IMR-90 (cell line): ENCODE data around the gene LRP1B. TPM values are rescaled to one million over a fixed set of nuclear protein-coding genes. Genes with fewer than 3 reads are reported as not detected.
A peak's percentile ranks its signal among the peaks of the same experiment; 100 is the strongest.

Experiments
- ATAC-seq: fragments of 200-7000 bp; cut with Tn5 transposase; 2 replicates; pipeline ENCODE4 v1.9.1; 2020; ENCODE audit warnings: low read depth, mild to moderate bottlenecking, moderate library complexity
- BruUV-seq: library from RNA; stranded (reverse); fragments of 400-500 nt; replicated peaks from 2 replicates; lab custom pipeline; 2021; lab: Mats Ljungman, UMichigan
- CTCF ChIA-PET: fragments of 300-600 bp; formaldehyde crosslinking; extraction: SDS; loops from one replicate; lab custom pipeline; 2021; ENCODE audit warnings: antibody characterized with exemption; lab: Yijun Ruan, JAX
- POLR2A ChIA-PET: fragments of 300-600 bp; sonication (Branson Sonifier 250); formaldehyde crosslinking; loops from one replicate; lab custom pipeline; 2022; ENCODE audit warnings: antibody characterized with exemption; ENCODE audit not compliant: unreplicated experiment; lab: Charles Lee
- DNase-seq: peaks from one replicate; pipeline ENCODE4 v3.0.0; 2013
- H2AFZ ChIP-seq: replicated peaks from 2 replicates; pipeline ENCODE3; 2013; ENCODE audit warnings: low read length, mild to moderate bottlenecking; ENCODE audit not compliant: poor library complexity
- H2AK5ac ChIP-seq: 2 replicates; pipeline ENCODE4 v1.6.1; 2013; ENCODE audit warnings: low read depth, low read length, inconsistent platforms
- H2AK9ac ChIP-seq: replicated peaks from 2 replicates; pipeline ENCODE3; 2013; ENCODE audit warnings: mild to moderate bottlenecking, low read depth, low read length, moderate library complexity; ENCODE audit not compliant: poor library complexity
- H2BK120ac ChIP-seq: 2 replicates; pipeline ENCODE4 v1.6.1; 2013; ENCODE audit warnings: low read depth, low read length, inconsistent platforms
- H2BK15ac ChIP-seq: 3 replicates; pipeline ENCODE4 v1.6.1; 2013; ENCODE audit warnings: low read depth, low read length, inconsistent platforms
- H2BK20ac ChIP-seq: 2 replicates; pipeline ENCODE4 v1.6.1; 2013; ENCODE audit warnings: low read depth, mild to moderate bottlenecking, inconsistent platforms, low read length, moderate library complexity
- H2BK5ac ChIP-seq: 2 replicates; pipeline ENCODE4 v1.6.1; 2013; ENCODE audit warnings: mild to moderate bottlenecking, low read depth, low read length, inconsistent platforms; ENCODE audit not compliant: poor library complexity, severe bottlenecking
- H3K14ac ChIP-seq: replicated peaks from 2 replicates; pipeline ENCODE4 v1.6.1; 2013; ENCODE audit warnings: low read depth, low read length, inconsistent platforms
- H3K18ac ChIP-seq: 2 replicates; pipeline ENCODE4 v1.6.1; 2013; ENCODE audit warnings: low read depth, low read length, control low read depth
- H3K23ac ChIP-seq: 2 replicates; pipeline ENCODE4 v1.6.1; 2013; ENCODE audit warnings: low read depth, low read length, inconsistent platforms
- H3K27ac ChIP-seq: 2 replicates; pipeline ENCODE4 v1.5.1; 2013; ENCODE audit warnings: mild to moderate bottlenecking, control low read depth, low read length; ENCODE audit not compliant: insufficient read depth
- H3K27me3 ChIP-seq: 2 replicates; pipeline ENCODE4 v1.6.1; 2013; ENCODE audit warnings: low read length; ENCODE audit not compliant: control insufficient read depth, insufficient read depth
- H3K36me3 ChIP-seq: 2 replicates; pipeline ENCODE4 v1.6.1; 2013; ENCODE audit warnings: low read length, mixed read lengths; ENCODE audit not compliant: control insufficient read depth, insufficient read depth
- H3K4ac ChIP-seq: 2 replicates; pipeline ENCODE4 v1.6.1; 2013; ENCODE audit warnings: low read depth, low read length, inconsistent platforms
- H3K4me1 ChIP-seq: 2 replicates; pipeline ENCODE4 v1.6.1; 2013; ENCODE audit warnings: low read length, mixed read lengths; ENCODE audit not compliant: control insufficient read depth, insufficient read depth
- H3K4me2 ChIP-seq: 2 replicates; pipeline ENCODE4 v1.6.1; 2013; ENCODE audit warnings: low read depth, mild to moderate bottlenecking, control low read depth, low read length, moderate library complexity
- H3K4me3 ChIP-seq: 2 replicates; pipeline ENCODE4 v1.5.1; 2013; ENCODE audit warnings: low read depth, mild to moderate bottlenecking, control low read depth, low read length, moderate library complexity; ENCODE audit not compliant: insufficient read depth
- H3K56ac ChIP-seq: 2 replicates; pipeline ENCODE4 v1.6.1; 2013; ENCODE audit warnings: low read length, inconsistent platforms; ENCODE audit not compliant: insufficient read depth; ENCODE audit errors: extremely low read depth
- H3K79me1 ChIP-seq, 2 experiments: 2 replicates each; pipeline ENCODE4 v1.6.1; 2013; ENCODE audit warnings: low read length in 2 of 2, inconsistent platforms in 1 of 2, low read depth in 1 of 2
- H3K9ac ChIP-seq: 2 replicates; pipeline ENCODE4 v1.6.1; 2013; ENCODE audit warnings: low read depth, low read length, control low read depth
- H3K9me1 ChIP-seq: 2 replicates; pipeline ENCODE4 v1.6.1; 2013; ENCODE audit warnings: low read length, inconsistent platforms; ENCODE audit not compliant: insufficient read depth
- H3K9me3 ChIP-seq: 2 replicates; pipeline ENCODE4 v1.6.1; 2013; ENCODE audit warnings: low read length; ENCODE audit not compliant: control insufficient read depth, insufficient read depth
- H4K20me1 ChIP-seq: 2 replicates; pipeline ENCODE4 v1.6.1; 2013; ENCODE audit warnings: low read length, inconsistent platforms; ENCODE audit not compliant: insufficient read depth
- H4K5ac ChIP-seq: 2 replicates; pipeline ENCODE4 v1.6.1; 2013; ENCODE audit warnings: mild to moderate bottlenecking, low read depth, low read length, control low read depth
- H4K8ac ChIP-seq, 2 experiments: 2 replicates each; pipeline ENCODE4 v1.6.1; 2013; ENCODE audit warnings: low read depth in 2 of 2, low read length in 2 of 2, control low read depth in 1 of 2, inconsistent platforms in 1 of 2
- H4K91ac ChIP-seq: 2 replicates; pipeline ENCODE4 v1.6.1; 2013; ENCODE audit warnings: low read depth, low read length, inconsistent platforms; ENCODE audit not compliant: insufficient read depth
- BHLHE40 ChIP-seq: fragments of 150-350 bp; IDR thresholded peaks from 2 replicates; pipeline ENCODE4 v1.6.1; 2016; ENCODE audit warnings: mild to moderate bottlenecking, low read depth, low read length
- MAFK ChIP-seq: IDR thresholded peaks from 2 replicates; pipeline ENCODE4 v1.6.1; 2012; ENCODE audit warnings: low read depth, low read length, improper control_type of control experiment
- WGBS, 2 experiments: methylation state at CpG; one replicate each; pipeline versions ENCODE4 v1.1.5 to v1.1.7; 2013; ENCODE audit warnings: missing lambda C conversion rate in 2 of 2; ENCODE audit not compliant: insufficient read length in 1 of 2; ENCODE audit errors: extremely low coverage in 2 of 2; 5-methylcytosine and 5-hydroxymethylcytosine counted together
- dilution Hi-C: fragments of 300-500 bp; cut with HindIII; formaldehyde crosslinking; loops from one replicate; pipeline ENCODE4 v1.14.3; 2018; ENCODE audit warnings: low sequenced_read_pairs; ENCODE audit not compliant: unreplicated experiment
- in situ Hi-C: fragments of 300-500 bp; cut with MboI; formaldehyde crosslinking; loops from 3 replicates; pipeline ENCODE4 v1.14.3; 2019; ENCODE audit warnings: low sequenced_read_pairs, inconsistent platforms, mixed read lengths
- intact Hi-C: fragments of 100-400 bp; cut with micrococcal nuclease; formaldehyde crosslinking; loops from 2 replicates; pipeline ENCODE4 v1.10.0; 2022
- polyA plus RNA-seq, 3 experiments: library from polyadenylated mRNA; depleted of rRNA; stranded (reverse); fragments of >200 nt; gene quantifications; 2 replicates each; pipeline ENCODE4 v1.2.3, GENCODE V29; 2012; ENCODE audit warnings: low replicate concordance in 1 of 3
- total RNA-seq: library from RNA; depleted of rRNA; stranded (reverse); fragments of >200 nt; gene quantifications from 2 replicates; pipeline ENCODE4 v1.2.3, GENCODE V29; 2012

The LRP1B gene
- total and polyA plus RNA-seq, 2 of the 4 experiments (the other 2 are of a cell fraction), result under 0.01 to 0.02 TPM

DNA sequence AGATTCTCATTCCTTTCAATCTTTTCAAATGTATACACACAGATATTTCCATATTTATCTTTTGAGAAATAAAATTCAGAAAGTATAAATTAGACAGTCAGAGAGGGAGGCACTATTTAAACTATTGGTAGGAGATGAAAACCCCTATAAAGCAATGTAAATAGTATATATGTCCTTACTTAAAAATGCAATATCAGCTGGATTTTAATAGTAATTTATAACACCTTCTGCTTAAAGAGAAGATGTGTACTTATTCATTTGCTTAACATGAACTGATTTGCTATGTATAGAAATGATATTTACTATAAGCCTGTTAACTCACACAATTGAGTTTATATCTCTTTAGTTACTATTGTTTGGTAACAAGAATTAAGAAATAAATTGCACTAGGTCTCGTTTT lies 163.3 kb downstream of the LRP1B start:
- no TSS peak for BruUV-seq
- in situ Hi-C loops, result no loop called here
- no peak overlapping the region for H2AK5ac ChIP-seq
- WGBS, 2 experiments, result no CpG with 5 or more reads among the region's 1 CpG
- H3K23ac ChIP-seq, result no peak overlapping the region
- no peak for ATAC-seq
- ChIA-PET POLR2A (no interaction called here), CTCF (no interaction called here)
- dilution Hi-C loops, result no loop called here
- no peaks in the 10 kb centered on the region for H3K79me1 ChIP-seq
- H2BK20ac ChIP-seq, result no peak overlapping the region
- H3K27ac ChIP-seq, result no peak overlapping the region
- no peaks in the 10 kb centered on the region for H3K27me3 ChIP-seq
- H3K18ac ChIP-seq, result no peak overlapping the region
- H3K4ac ChIP-seq, result no peak overlapping the region
- no peak overlapping the region for H2AFZ ChIP-seq
- H3K9me1 ChIP-seq, result no peaks in the 10 kb centered on the region
- TF ChIP-seq BHLHE40, result no peak
- TF ChIP-seq MAFK, result peak; percentile 57
- H4K20me1 ChIP-seq, result no peaks in the 10 kb centered on the region
- no peak overlapping the region for H4K8ac ChIP-seq
- no peak overlapping the region for H4K5ac ChIP-seq
- no peak overlapping the region for H2BK120ac ChIP-seq
- no peak overlapping the region for H4K91ac ChIP-seq
- DNase-seq, result no peak
- no peak overlapping the region for H2AK9ac ChIP-seq
- H3K56ac ChIP-seq, result no peak overlapping the region
- no peaks in the 10 kb centered on the region for H3K4me1 ChIP-seq
- intact Hi-C loops, result no loop called here
- no peak overlapping the region for H3K14ac ChIP-seq
- H2BK15ac ChIP-seq, result no peak overlapping the region
- no peak overlapping the region for H3K4me3 ChIP-seq
- H3K9ac ChIP-seq, result no peak overlapping the region
- H2BK5ac ChIP-seq, result no peak overlapping the region
- no peak overlapping the region for H3K4me2 ChIP-seq
- no peaks in the 10 kb centered on the region for H3K36me3 ChIP-seq
- H3K9me3 ChIP-seq, result no peaks in the 10 kb centered on the region
